Measurements from ENCODE around the gene ZBTB48. TPM values are rescaled to one million over a fixed set of nuclear protein-coding genes. Genes with fewer than 3 reads are reported as not detected.

The ZBTB48 gene
- total and polyA plus RNA-seq, 11 donors, result 6.4 to 23.1 (median 12.1) TPM

DNA sequence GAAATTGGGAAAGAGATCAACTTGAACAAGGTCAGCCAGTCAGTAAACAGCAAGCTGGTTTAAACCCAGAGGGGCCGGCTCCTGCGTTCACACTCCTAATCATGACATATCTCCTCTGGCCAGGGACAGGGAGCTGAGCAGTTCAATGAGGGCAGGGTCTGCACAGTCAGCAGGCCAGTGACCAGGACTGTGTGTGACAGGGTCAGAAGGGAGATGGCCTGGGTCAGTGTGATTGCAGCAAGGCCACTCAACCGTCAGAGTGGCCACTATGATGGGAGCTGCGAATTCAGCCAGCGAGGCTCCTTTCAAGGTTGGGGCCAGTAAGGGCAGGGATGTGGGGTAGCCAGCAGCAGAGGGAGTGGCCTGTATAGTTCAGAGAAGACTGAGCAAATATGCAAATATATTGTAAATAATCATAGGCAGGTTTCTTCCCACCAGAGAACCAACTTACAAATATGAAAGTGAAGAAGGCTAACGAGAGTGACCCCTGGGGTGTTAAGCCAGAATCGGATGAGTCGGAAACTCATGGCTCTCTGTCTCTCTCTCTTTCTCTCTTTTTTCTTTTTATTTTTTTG lies 45.5 kb upstream of the ZBTB48 start:
- H3K27me3 ChIP-seq, result no peaks in the 10 kb centered on the region
- H3K36me3 ChIP-seq, result peaks cover 5 to 80% (median 69%) of the 10 kb centered on the region in 9 donors
- no peak for TF ChIP-seq POLR2A (IDR thresholded peaks at IDR 0.05)
- TF ChIP-seq CTCF (IDR thresholded peaks at IDR 0.05), result no peak
- DNase-seq (no peak), ATAC-seq (no peak)
- intact Hi-C loops (cut with DNase I), result no loop called here
- H3K4me1 ChIP-seq, result peaks cover 0 to 5% (median 0%) of the 10 kb centered on the region in 12 donors
- WGBS, 4 donors, result 91 to 97% (median 95%) methylated on average over 8 of the region's 8 CpGs
- no peaks in the 10 kb centered on the region for H3K9me3 ChIP-seq
- H3K27ac ChIP-seq, result no peak overlapping the region
- no peak overlapping the region for H3K4me3 ChIP-seq

- intact Hi-C loops (cut with DNase I), result no loop called here
- Histone ChIP-seq H3K36me3 (peaks cover 5 to 71% (median 60%) of the 10 kb centered on the region in 9 donors), H3K9me3 (no peaks in the 10 kb centered on the region), H3K27me3 (no peaks in the 10 kb centered on the region), H3K4me1 (peaks cover 0 to 5% (median 0%) of the 10 kb centered on the region in 12 donors), H3K4me3 (no peak overlapping the region), H3K27ac (peak overlapping the region in 1 of 12 donors; percentile 38)
- 79 to 90% (median 86%) methylated on average over 4 of the region's 4 CpGs for WGBS, 4 donors
- DNase-seq, result no peak
- no peak for ATAC-seq
- TF ChIP-seq CTCF (IDR thresholded peaks at IDR 0.05) (no peak), POLR2A (IDR thresholded peaks at IDR 0.05) (no peak)
Measured at GRCh38 chr1:6535214-6535613, 44.6 kb upstream of the ZBTB48 start.

DNA sequence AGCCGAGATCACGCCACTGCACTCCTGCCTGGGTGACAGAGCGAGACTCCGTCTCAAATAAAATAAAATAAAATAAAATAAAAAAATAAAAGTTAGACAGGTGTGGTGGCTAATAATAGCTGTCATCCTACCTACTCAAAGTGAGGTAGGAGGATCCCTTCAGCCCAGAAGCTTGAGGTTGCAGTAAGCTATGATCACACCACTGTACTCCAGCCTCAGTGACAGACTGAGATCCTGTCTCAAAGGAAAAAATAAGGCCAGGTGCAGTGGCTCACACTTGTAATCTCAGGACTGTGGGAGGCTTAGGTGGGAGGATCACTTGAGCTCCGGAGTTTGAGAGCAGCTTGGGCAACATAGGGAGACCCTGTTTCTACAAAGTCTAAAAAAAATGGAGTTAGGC lies 43.5 kb upstream of the ZBTB48 start:
- ATAC-seq, result no peak
- Histone ChIP-seq H3K4me1 (peaks cover 0 to 5% (median 0%) of the 10 kb centered on the region in 12 donors), H3K27ac (no peak overlapping the region), H3K9me3 (no peaks in the 10 kb centered on the region), H3K4me3 (no peak overlapping the region), H3K36me3 (peaks cover 5 to 71% (median 60%) of the 10 kb centered on the region in 9 donors), H3K27me3 (no peaks in the 10 kb centered on the region)
- 79 to 97% (median 93%) methylated on average over 4 to 5 of the region's 5 CpGs for WGBS, 4 donors
- no peak for DNase-seq
- intact Hi-C loops (cut with DNase I), result no loop called here
- TF ChIP-seq POLR2A (IDR thresholded peaks at IDR 0.05) (no peak), CTCF (IDR thresholded peaks at IDR 0.05) (no peak)

DNA sequence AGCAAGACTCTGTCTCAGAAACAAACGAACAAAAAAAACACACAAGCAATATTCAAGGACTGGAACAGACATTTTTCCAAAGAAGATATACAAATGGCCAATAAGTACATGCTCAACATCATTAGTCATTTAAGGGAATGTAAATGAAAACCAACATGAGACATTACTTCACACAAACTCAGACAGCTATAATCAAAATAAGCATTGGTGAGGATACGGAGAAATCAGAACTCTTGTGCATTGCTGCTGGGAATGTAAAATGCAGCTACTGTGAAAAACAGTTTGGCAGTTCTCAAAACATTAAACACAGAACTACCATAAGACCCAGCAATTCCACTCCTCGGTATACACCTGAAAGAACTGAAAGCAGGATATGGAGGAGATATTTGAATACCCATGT lies 40.8 kb upstream of the ZBTB48 start:
- H3K27me3 ChIP-seq, result no peaks in the 10 kb centered on the region
- no peak overlapping the region for H3K4me3 ChIP-seq
- 55 to 75% (median 58%) methylated on average over 3 of the region's 3 CpGs for WGBS, 4 donors
- H3K4me1 ChIP-seq, result peaks cover 0 to 5% (median 0%) of the 10 kb centered on the region in 12 donors
- DNase-seq, result no peak
- TF ChIP-seq POLR2A (IDR thresholded peaks at IDR 0.05) (no peak), CTCF (IDR thresholded peaks at IDR 0.05) (no peak)
- intact Hi-C loops (cut with DNase I), result no loop called here
- no peaks in the 10 kb centered on the region for H3K9me3 ChIP-seq
- no peak overlapping the region for H3K27ac ChIP-seq
- H3K36me3 ChIP-seq, result peaks cover 0 to 69% (median 57%) of the 10 kb centered on the region in 9 donors
- no peak for ATAC-seq

All from heart left ventricle (tissue), 16 donors.